Upper lobe of left lung (tissue), 4 donors: ENCODE results near the gene TPM4.

Experiments used
- CTCF ChIP-seq, 6 experiments: fragments of 450-650 bp in 4 of 6; fragments of 200-600 bp in 2 of 6; sonication (generic) in 2 of 6; IDR thresholded peaks; one replicate each; pipeline ENCODE4 v1.5.1; 2016 to 2019; ENCODE audit warnings: antibody characterized with exemption in 6 of 6
- POLR2AphosphoS5 ChIP-seq, 2 donors: sonication (generic); formaldehyde crosslinking; IDR thresholded peaks; one replicate each; pipeline ENCODE4 v1.5.1; 2017; ENCODE audit warnings: antibody characterized with exemption in 2 of 2

GRCh38 chr19:16121141-16121540, 44.8 kb downstream of the TPM4 start:
- TF ChIP-seq CTCF (IDR thresholded peaks at IDR 0.05) (no peak), POLR2AphosphoS5 (IDR thresholded peaks at IDR 0.05) (no peak)
